DMS114 treated with DMSO at 0.1 percent for 48 hours (cell line): ENCODE results near the gene MYADML2.

ENCODE experiments used
- DNase-seq: peaks from one replicate; lab custom pipeline; 2025; ENCODE audit not compliant: unreplicated experiment; lab: John Stamatoyannopoulos, UW

Gene MYADML2

GRCh38 chr17:81912441-81913309 is 34.4 kb downstream of the MYADML2 start:
- DNase-seq: no peak

DNA sequence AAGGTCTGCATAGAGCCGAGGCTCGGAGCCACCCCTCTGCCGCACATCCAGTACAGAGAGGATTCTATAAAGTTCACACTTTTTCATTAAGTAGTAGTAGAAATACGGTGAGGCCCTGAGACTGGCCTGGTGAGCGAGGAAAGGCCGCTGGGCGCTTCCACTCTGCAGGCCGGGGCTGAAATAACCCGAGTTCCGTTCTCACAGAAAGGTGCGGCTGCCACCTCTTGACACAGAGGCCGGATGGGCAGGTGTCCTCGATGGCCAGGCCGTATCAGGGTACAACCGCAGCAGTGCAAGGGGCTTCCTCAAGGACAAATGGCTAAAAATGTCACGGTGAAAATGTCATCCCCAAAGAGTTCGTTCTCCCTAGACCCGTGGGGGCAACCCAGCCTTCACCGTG is 35.1 kb downstream of the MYADML2 start:
- DNase-seq: no peak

- DNase-seq: peak; percentile 32
These were observed 35.6 kb downstream of the MYADML2 start, which contains the start of gene PCYT2 for GRCh38 chr17:81911277-81911961. TSS of gene PCYT2 (minus strand) at chr17:81911399. CDS start at chr17:81911355, 44 bp downstream.

GRCh38 chr17:81910840-81911276 is 36.2 kb downstream of the MYADML2 start:
- no peak for DNase-seq

- DNase-seq: no peak
These were observed 36.8 kb downstream of the MYADML2 start for GRCh38 chr17:81909966-81910839.

DNA sequence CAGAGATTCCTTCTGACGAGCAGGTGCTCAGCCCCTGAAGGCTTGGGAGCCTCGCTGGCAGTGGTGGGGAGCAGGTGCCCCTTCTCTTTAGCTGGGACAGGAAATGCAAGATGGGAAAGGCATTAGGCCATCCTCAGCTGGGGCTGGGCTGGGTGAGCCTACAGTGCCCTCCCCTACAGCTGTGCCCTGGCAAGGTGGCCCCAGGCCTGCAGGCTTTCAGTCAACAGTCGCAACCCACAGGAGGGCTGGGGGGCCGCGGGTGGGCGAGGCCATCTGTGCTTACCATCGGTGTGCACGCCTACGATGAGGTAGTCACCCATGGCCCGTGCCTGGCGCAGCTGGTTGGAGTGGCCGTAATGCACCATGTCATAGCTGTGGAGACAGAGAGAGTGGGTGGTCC is 37.8 kb downstream of the MYADML2 start:
- DNase-seq: no peak

- DNase-seq: no peak
These were observed 38.2 kb downstream of the MYADML2 start for GRCh38 chr17:81908793-81909192.

GRCh38 chr17:81907219-81908145 is 39.6 kb downstream of the MYADML2 start:
- no peak for DNase-seq

- no peak for DNase-seq
These were observed 40.4 kb downstream of the MYADML2 start for GRCh38 chr17:81906476-81907218.

- no peak for DNase-seq
These were observed 41.0 kb downstream of the MYADML2 start for GRCh38 chr17:81905993-81906392.

GRCh38 chr17:81905424-81905875 is 41.6 kb downstream of the MYADML2 start:
- DNase-seq: no peak

DNA sequence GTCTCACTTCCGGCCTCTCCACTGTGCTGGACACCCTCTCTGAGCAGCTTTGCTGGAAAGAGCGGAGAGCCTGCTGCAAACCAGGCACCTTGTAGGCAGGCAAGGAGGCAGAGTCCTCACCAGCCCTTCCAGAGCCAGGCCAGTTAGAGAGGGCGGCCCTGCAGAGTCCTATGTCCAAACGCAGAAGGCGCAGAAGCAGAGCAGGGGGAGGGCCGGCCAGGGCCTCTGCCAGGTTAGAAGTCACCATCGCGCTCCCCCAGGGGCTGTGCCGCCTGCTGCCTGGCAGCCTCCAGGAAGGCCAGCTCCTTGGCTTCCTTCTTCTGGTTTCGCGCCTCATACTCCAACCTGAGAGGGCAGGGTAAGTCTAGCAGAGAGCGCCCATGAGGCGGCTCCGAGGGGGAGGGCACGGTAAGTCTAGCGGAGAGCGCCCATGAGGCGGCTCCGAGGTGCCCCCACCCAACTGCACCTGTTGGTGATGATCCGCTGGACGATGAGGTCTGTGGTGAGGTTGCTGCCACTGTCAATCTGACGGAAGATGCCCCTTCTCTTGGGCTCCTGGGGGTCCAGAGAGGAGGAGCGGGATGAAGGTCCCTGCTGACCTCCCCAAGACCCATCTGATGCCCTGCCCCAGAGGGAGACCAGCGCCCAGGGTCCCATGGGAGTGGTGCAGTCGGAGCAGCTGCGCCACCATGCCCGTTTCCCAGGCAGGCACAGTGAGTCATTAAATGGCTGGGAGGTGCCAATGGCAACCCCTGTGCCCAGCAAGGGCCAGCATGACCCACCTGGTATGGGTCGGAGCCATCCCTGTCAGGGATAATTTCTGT is 42.2 kb downstream of the MYADML2 start:
- no peak for DNase-seq

DNA sequence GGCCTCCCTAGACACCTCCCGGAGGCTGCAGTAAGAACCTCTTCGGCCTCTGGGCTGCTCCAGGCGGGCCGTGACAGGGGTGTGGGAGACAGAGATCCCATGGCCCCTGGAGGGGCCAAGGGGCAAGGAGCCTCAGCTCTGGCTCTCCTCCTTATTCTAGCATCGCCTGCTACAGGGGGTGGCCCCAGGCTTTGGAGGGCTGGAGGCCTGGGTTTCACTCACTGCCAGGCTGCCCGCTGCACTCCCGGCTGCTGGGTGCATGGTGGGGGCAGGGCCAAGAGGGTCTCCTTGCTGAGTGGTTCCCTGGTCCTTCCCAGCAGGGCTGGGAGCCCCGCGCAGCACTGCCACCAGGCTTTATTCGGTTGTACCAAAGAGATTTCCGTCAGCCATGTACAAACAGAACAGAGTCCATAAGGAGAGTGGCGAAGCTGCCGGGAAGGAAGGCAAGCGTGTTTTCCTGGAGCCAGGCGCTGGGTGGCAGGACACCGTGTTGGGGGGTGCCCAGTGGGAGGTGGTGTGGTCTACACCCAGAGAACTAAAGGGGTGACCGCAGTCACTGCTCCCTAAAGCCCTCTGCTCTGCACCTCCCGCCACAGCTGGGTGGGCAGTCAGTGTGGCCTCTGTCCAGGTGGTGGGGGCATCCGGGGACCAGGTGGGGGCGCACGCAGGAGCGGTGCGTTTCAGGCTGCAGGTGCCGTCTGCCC is 43.0 kb downstream of the MYADML2 start:
- no peak for DNase-seq

DNA sequence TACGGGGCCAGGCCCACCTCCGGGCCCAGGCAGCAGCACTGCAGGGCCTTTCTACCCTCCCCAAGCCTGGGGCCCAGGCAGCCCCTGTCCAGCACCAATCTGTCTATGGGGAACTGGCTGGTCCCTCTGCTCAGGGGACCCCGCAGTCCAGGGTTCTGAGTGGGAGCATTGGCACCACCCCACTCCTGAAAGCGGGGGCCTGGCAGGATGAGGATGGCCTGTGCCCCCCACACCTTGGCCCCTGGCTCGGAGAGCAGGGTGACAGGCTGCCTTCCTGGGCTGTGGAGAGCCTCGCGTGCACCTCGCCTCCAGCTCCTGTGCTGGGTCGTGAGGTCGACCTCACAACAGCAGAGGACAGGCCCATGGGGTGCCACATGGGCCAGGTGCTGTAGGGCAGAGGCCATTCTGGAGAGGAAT is 43.6 kb downstream of the MYADML2 start:
- DNase-seq: no peak

DNA sequence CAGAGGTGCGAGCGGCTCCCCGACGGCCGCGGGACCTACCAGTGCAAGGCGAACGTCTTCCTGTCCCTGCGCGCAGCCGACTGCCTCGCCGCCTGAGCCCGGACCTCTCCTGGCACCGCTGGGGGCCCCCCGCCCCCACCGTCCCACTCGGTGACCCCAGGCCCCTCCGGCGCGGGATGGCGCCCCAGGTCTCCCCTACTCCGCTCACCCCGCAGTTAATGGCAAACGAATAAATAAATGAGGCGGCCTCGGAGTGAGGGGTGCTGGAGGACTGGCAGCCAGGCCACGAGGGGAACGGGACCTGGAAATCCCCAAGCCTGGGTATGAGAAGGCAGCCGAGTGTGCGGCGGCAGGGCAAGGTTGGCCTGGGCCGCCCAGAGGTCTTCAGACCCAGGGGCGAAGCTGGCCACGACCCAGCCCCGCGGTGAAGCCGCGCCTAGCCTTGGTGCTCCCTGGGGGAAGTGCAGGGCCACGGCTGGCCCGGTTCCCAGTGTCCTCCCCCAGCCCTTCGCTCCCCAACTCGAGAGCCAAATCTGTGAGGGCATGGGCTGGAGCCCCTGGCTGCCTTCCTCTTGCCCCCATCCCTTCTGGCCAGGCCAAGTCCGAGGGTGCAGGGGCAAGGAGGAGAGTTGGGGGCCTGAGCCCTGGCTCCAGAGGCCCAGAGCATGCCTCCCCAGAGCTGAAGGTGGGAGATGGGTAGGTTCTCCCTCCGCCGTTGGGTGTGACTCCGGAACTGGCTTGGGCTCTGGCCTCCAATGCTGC is 44.2 kb downstream of the MYADML2 start:
- no peak for DNase-seq

DNA sequence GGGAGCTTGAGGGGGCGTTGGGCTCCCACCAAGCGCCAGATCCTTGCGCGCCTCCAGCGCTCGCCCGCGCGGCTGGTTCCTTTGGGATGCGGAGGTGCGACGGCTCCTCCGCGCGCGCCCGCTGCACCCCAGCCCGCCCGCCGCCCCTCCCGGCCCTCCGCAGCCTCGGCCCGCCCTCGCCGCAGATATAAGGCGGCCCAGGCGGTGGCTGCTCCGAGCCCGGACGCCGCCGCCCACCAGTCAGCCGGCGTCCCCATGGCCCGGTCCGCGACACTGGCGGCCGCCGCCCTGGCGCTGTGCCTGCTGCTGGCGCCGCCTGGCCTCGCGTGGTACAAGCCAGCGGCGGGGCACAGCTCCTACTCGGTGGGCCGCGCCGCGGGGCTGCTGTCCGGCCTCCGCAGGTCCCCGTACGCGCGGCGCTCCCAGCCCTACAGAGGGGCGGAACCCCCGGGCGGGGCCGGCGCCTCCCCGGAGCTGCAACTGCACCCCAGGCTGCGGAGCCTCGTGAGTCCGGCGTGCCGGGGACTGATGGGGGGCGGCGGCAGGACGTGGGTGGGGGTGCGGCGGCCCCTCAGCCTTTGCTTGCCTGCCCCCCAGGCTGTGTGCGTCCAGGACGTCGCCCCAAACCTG is 44.9 kb downstream of the MYADML2 start, which contains the start of gene NPB:
NPB (plus strand) TSS at position 216 of the 630 bp plus-strand sequence; CDS start at position 256, 40 bp downstream.
- DNase-seq: no peak
